NCI-H82 treated with DMSO at 0.1 percent for 48 hours (cell line): ENCODE results near the gene TMPRSS6.

Experiments used
- DNase-seq: peaks from one replicate; lab custom pipeline; 2025; ENCODE audit not compliant: unreplicated experiment; lab: John Stamatoyannopoulos, UW

Gene TMPRSS6

GRCh38 chr22:37069719-37070118 lies 39.8 kb downstream of the TMPRSS6 start:
- DNase-seq, result no peak

- DNase-seq, result no peak
These were observed 40.2 kb downstream of the TMPRSS6 start for GRCh38 chr22:37069319-37069718.

- no peak for DNase-seq
These were observed 40.7 kb downstream of the TMPRSS6 start for GRCh38 chr22:37068859-37069258.

GRCh38 chr22:37067428-37067827 lies 42.1 kb downstream of the TMPRSS6 start:
- no peak for DNase-seq

GRCh38 chr22:37065961-37066360 lies 43.6 kb downstream of the TMPRSS6 start:
- no peak for DNase-seq

GRCh38 chr22:37065180-37065579 lies 44.3 kb downstream of the TMPRSS6 start:
- no peak for DNase-seq

GRCh38 chr22:37064553-37064952 lies 45.0 kb downstream of the TMPRSS6 start:
- DNase-seq, result no peak

- DNase-seq, result no peak
These were observed 45.8 kb downstream of the TMPRSS6 start for GRCh38 chr22:37063431-37064420.

- no peak for DNase-seq
These were observed 46.7 kb downstream of the TMPRSS6 start for GRCh38 chr22:37062702-37063381.

GRCh38 chr22:37062376-37062675 lies 47.2 kb downstream of the TMPRSS6 start:
- DNase-seq, result no peak

GRCh38 chr22:37061611-37062375 lies 47.7 kb downstream of the TMPRSS6 start:
- DNase-seq, result no peak

- no peak for DNase-seq
These were observed 48.5 kb downstream of the TMPRSS6 start for GRCh38 chr22:37060801-37061610.

- peak; percentile 7 for DNase-seq
These were observed 49.5 kb downstream of the TMPRSS6 start for GRCh38 chr22:37059876-37060449.

- no peak for DNase-seq
These were observed 50.4 kb downstream of the TMPRSS6 start for GRCh38 chr22:37058917-37059701.

- no peak for DNase-seq
These were observed 51.6 kb downstream of the TMPRSS6 start for GRCh38 chr22:37057796-37058510.

GRCh38 chr22:37057226-37057625 lies 52.3 kb downstream of the TMPRSS6 start:
- DNase-seq, result no peak

- DNase-seq, result no peak
These were observed 53.3 kb downstream of the TMPRSS6 start for GRCh38 chr22:37056246-37056645.

GRCh38 chr22:37054600-37055365 lies 54.7 kb downstream of the TMPRSS6 start:
- peak; percentile 7 for DNase-seq
